Activated CD8-positive, alpha-beta memory T cell treated with anti-CD3 and anti-CD28 coated beads for 4 hours (primary cell): Measurements from ENCODE around the gene XYLT2.

ENCODE experiments used
- DNase-seq, 2 donors: peaks; one replicate each; pipeline ENCODE4 v3.0.0-alpha.2; 2020; ENCODE audit warnings: low read depth in 2 of 2

The XYLT2 gene

DNA sequence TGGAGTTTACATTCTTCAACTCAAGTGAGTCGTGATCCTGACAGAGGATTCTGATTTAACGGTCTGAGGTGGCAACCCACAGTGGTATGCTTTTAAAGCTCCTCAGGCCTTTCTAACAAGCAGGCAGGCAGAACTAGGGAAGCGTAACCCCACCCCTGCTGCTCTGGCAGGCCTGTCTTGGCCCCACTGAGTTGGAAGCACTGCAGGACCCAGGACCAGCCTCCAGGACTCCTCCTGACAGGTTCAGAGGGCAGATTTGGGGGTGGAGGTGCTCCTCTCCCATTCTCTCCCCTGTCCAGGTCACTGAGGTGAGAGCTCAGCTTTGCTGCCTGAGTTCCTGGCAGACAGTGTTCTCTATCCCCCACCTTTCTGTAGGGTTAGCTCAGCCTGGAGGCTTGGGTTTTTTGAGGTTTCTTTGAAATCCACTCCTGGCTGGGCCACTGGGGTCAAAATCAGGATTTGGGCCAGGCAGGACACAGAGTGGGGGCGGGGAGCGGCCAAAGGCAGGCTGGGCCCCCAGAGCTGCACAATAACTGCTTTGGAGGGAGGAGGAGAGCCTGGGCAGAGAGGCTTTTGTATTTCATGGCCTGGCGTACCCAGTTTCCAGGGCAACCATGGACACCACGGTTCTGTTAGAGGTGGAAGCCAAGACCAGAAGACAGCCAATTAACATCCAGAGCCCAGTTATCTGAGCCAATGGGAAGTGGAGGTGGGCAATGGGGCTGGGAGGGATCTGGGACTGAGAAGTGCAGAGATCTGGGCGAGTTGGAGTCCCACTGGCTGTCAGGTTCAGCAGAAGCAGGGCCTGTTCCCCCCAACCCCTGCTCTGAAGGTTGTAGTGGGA is 17.5 kb downstream of the XYLT2 start:
- no peak for DNase-seq

DNA sequence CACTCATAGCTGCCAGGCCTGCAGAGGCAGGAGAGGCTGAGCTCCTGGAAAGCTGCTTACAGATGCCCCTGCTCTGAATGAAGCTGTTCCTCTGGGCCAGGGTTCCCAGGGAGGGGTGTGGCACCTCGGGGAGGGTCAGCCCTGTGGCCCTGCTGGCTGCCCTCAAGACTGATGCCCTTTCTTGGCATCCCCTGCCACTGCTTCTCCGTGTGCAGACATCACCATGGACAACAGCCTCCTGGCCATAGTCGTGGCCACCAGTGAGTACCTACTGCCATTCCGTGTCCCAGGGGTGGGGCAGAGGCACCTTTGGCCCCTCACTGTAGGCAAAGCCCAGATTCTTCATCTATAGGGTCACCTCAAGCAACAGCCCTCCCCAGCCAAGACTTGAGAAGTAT is 18.1 kb downstream of the XYLT2 start:
- no peak for DNase-seq

DNA sequence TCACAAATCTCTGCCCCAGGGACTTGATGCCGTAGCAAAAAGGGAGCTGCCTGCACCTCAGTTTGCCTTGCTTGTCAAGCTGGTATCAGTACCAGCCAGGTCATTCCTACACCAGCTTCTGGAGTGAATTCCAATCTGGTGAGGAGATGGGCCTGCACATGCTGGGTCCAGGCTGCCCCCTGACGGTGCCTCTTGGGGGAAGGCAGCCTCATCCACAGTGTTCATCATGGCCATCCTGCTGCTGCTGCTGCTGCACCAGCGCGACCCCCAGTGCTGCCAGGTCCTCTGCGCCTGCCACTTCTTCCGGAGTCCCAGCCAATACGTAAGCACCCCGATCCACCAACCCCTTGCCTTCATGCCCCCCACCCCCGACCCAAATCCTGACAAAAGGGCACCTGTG is 18.8 kb downstream of the XYLT2 start:
- DNase-seq = no peak

DNA sequence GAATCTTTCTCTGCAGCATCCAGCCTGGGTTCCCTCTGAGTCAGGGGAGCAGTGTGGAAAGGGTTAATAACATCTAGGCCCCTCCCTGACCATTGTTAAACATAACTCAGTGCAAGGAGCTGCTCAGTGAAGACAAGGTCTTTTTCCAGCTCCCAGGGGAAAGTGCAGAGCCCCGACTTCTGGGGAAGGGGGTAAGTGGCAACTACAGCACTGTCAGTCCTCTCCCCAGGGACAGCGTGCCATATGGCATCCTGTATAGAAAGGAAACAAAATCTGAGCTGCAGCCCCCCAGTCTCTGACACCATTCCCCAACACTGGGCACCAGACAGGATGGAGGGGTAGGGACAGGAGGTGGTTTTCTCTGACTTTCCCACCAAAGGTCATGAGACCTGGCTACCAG is 19.2 kb downstream of the XYLT2 start:
- DNase-seq = no peak

DNA sequence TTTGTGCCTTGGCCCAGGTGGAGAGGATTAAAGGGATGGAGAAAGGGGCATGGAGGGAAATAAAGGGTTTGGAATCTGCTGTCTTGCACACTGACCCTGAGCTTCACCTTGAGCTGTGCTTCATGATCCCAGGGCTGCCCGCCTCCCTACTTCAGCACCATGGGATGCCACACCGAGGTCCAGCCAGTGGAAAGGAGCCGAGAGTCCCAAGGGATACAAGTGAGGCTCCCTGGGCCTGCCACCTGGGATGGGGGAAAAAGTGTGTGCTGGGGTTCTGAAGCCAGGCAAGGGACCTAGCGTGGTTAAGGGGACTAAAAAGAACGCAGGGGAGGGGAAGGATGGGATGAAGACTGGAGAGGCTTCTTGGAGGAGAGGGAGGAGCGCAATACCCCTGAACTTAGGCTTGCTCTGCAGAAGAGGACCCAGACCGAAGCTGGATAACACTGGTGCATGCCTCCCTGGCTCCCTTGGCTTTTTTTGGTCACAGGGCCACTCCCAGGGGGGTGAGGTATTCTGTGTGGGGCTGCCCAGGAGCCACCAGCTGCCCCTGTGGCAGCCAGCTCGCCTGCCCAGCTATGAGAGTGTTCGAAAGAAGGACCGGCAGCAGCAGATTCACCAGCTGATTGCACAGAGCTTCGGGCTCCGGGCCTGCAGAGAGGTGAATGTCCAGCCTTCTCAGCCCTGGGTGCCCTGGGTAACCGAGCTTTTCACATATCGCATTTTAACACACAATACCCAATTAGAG is 19.9 kb downstream of the XYLT2 start:
- DNase-seq = no peak

DNA sequence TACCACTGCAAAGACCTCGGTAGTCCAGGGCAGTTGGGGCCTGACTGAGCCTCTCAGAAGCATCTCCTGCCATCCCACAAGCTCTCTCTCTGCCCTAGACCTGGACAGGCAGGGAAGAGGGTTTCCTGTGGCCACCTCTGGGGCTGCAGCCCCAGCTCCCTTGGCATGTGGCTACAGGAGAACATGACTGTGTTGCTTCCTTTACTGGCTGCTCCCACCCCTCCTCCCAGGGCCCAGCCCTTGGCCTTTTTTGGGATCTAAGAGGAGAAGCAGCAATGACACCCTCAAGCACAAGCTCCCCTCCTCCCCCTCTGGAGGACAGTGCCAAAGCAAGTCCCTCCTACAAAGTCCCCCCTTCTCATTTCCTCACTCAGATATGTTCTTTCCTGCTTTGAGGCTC is 21.5 kb downstream of the XYLT2 start:
- no peak for DNase-seq

DNA sequence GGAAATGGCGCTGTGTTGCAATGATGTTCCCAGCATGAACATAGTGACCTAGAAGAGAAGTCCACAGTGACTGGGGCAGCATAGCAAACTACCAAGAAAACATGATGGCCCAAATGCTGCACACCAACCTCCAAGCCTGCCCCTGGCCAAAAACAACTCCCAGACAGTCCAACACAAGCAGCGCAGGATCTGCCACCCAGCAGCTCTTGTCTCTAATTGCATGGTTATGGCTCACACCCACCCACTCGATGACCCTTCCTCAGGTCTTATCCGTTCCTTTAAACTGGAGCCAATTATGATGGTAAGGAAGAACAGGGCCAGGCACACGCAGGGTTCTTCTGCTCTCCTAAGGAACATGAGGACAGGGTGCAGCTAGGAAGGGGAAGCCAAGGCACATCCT is 24.1 kb downstream of the XYLT2 start:
- no peak for DNase-seq

DNA sequence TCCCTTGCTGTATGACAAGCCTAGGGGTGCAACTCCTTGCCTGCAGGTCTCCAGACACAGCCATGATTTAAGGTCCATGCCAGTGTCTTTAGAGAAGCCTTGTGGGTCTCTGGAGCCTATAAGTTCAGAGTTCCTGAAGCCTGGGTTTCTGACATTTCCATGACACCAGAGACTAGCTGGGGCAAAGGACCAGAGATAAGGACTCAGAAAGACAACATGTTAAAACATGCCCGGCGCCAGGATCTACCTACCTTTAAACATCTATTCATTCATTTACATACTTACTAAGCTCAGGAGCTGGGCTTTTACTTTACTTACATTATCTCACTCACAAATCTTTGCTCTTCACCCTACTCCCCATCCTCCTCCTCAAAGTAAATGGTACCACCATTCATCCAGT is 25.6 kb downstream of the XYLT2 start:
- no peak for DNase-seq

DNA sequence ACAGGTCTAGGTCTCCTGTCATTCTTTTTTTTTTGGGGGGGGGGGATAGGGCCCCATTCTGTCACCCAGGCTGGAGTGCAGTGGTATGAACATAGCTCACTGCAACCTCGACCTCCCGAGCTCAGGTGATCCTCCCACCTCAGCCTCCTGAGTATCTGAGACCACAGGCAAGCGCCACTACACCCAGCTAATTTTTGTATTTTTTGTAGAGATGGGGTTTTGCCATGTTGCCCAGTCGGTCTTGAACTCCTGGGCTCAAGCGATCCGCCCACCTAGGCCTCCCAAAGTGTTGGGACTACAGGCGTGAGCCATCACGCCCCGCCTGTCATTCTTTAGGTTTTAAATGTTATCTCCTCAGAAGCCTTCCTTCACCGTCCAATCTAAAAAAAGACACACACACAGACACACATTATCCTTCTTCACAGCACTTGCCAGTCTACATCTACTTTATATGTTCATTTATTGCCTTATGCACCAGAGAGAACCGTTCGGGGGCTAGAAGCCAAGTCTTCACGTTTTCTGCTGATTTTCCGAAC is 26.4 kb downstream of the XYLT2 start:
- no peak for DNase-seq

DNA sequence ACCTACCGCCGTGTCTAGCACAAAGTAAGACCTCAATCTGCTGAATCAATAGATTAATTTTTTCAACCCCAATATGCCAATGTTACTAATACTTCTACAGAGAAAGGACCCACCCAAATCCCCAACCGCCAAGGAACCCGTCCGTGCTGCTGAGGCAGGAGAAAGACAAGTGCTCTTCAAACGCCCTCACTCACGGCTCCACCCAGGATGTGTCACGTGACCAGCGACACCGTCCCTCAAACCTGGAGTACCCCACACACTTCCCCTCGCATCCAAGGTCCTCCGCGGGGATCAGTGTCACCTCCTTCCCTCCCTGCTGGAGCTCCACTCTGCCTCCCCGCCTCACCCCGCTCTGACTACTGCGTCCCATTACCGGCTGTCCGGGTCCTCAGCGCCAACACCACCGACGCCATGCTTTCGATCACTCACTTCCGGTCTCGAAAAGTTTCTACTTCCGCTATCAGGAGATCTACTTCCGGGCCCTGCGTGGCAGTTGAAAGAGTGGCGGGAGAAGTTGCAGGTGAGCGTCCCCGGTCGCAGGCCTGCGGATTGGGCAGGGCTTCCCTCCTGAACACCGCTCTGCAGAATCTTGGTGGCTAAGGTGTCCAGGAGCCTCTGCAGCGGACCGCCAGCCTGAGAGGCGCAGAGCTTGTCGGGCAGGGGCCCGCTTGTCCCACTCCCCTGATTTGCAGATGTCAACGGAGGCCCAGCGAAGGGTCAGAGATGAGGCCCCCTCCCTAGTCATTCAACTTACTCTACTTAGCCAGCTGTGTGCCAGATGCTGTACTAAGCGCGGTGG is 27.0 kb downstream of the XYLT2 start, which contains the start of the genes EME1 and MRPL27:
TSS of gene EME1 (plus strand) at position 472 of the 799 bp plus-strand sequence. CDS start 1,980 bp downstream, outside the sequence.
TSS of gene MRPL27 (minus strand) at position 427 of the 799 bp plus-strand sequence. CDS start at position 413, 14 bp downstream.
- peak; percentile 69 to 73 for DNase-seq

DNA sequence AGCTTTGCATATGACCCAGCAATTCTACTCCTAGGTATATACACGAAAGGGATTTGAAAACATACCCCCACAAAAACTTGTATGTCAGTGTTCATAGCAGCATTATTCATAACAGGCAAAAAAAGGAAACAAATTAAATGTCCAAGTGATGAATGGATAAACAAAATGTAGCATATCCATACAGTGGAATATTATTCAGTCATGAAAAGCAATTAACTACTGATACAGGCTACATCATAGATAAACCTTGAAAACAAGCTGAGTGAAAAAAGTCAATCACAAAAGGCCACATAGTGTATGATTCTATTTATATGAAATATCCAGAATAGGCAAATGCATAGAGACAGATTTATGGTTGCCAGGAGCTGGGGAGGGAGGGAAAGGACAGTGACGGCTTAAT is 27.8 kb downstream of the XYLT2 start:
- DNase-seq = no peak

DNA sequence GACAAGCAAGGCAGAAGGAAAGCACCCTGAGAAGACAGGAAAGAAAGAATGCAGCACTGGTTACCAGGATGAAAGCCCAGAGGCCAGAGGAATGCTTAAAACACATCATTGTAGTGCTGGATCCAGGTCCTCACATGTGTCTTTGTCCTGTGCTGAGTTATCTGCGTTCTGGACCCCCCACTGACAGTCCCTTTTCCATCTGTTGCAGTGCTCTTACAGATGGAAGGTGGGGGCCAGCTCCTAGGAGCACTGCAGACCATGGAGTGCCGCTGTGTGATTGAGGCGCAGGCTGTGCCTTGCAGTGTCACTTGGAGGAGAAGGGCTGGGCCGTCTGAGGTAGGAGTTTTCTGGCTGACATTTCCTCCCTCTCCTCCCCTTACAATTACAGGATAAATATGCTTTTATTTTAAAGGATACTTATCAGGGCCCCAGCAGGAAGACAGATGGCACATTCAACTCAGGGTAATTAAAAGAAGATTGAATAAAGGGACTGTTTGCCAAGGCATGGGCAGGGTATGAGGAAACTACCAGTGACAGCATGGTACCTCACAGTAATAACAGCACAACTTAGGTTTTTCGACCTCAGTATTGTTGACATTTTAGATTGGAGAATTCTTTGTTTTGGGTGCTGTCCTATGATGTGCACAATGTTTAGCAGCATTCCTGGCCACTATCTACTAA is 30.1 kb downstream of the XYLT2 start:
- no peak for DNase-seq

DNA sequence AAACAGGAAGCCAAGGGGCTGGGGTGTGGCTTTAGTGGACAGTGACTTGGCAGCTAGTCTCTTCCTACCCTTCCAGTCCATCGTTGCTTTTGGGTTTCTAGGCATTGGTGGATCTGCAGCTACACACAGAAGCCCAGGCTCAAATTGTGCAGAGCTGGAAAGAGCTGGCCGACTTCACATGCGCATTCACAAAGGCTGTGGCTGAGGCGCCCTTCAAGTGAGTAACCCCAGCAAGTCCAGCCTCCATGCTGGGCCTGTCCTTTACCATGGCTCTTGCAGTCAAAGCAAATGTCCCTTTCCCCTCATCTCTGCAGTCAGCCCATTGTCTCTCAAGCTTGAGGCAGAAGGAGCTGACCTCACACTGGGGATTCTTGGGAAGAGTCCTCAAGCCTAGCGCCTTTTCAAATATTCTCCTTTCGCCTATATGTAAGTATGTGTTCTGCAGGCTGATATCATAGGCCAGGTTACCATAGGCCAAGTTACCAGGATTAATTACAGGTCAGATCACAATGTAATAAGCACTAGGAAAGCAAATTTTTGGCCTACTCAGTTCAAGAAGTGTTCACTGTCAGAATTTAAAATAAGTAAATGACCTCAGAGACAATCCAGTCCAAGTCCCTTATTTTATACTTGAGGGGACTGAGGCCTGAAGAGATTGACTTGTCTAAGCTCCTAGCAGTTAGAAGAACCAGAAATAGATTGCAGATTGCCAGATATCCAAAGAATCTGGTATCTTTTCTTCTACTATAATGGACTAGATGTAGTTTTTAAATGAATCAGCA is 33.6 kb downstream of the XYLT2 start:
- DNase-seq = no peak

DNA sequence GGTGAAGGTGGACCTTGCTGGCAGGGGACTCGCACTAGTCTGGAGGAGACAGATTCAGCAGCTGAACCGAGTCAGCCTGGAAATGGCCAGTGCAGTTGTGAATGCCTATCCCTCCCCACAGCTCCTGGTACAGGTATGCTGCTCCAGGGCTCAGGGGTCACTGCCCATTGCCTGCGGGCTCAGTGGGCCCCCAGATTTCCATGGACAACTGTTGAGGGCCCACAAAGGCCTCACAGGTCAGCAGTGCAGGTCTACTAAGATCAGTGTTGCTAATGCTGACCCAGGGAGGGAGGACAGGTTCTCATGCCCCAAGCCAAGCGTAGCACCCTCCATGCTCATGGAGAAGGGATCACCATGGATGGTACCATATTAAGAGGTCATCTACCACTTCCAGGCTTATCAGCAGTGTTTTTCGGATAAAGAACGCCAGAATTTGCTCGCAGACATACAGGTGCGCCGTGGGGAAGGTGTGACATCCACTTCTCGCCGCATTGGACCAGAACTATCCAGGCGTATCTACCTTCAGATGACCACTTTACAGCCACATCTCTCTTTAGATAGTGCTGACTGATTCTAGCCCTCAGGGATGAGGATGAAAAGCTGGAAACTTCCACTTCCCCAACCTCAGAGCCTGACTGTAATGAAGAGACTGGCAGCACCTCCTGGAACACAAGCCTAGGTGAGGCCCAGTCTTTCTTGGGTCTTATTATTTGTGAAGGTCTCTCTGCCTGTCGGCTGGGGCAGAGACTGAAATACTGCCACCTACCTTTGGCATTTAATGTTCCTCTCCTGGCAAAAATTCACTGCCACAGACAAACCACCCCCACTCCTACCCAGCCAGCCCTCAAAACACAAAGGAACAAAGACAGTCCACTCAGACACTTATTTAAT is 34.7 kb downstream of the XYLT2 start:
- DNase-seq = no peak

DNA sequence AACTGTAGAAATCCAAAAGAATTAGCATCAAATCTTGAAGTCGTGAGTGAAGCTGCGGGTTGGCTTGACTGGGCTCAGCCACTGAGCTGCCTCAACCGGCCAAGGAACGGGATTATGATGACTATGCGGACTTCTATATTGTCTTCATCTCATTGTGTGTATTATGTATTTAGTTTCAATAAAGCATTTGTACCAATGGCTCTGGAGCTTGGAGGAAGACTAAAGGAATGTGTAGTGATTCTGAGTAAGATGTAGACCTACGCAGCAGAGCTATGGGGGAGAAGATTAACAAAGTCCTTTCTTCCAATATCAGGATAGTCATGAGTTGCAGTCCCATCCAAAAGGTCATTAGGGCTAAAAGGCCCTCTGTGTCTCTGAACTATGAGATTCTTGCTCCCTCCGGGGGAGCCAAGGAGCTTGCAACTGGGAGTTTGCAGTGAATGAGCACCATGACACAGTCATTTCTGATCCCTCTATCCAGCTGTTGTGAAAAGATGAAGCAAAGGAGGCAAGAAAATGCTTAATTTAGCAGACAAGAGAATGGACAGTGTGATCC is 35.4 kb downstream of the XYLT2 start:
- no peak for DNase-seq

DNA sequence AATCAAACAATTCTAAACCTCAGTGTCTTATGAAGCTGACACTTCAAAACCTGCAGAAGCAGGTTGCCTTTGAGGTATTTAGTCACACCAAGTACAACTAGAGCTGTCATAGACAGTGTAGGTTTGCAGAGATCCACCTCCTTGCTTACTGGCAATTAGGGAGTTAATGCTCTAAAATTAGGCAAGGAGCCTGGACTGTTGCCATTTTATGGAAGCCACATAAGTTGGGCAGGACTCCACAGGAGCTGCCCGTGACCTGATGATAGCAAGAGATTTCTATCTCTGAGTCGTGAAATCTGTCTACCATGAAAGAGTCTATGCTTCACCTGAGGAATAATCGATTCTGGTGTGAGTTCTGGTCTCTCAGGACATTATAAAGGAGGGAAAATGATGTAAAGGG is 36.0 kb downstream of the XYLT2 start:
- DNase-seq = no peak

DNA sequence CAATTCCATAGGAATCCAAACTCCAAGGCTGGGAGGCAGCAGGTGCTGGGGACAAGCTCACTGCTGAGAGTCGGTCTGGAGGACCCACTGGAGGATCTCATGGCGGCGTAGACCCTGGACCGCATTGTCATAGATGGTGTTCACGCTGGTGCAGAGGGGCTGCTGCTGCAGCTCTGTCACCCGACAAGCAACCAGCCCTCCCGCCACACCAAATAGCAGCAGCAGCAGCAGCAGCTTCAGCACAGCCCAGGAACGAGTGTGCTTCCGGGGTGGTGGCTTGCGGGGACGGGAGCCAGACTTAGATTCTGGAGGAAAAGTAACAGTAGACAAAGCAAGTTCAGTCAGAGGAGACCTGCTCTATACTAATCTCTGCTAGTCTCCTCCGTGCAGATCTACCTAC is 37.0 kb downstream of the XYLT2 start:
- no peak for DNase-seq

DNA sequence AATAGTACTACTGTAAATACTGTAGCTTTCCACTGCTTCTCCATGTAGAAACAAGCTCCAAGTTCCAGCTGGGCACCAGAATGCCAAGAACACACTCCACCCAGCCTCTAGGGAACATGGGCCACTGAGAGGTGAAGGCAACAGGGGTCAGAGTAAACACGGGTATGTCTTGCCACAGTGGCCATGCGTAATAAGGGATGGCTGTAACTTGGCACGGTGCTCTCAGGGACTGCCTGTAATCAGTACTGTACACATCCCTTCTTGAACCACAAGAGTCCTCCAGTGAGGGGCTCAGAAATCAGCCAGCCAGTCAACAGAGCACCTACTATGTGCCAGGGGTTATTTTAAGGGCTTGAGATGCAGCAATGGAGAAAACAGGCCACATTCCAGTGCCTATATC is 40.6 kb downstream of the XYLT2 start:
- DNase-seq = no peak

DNA sequence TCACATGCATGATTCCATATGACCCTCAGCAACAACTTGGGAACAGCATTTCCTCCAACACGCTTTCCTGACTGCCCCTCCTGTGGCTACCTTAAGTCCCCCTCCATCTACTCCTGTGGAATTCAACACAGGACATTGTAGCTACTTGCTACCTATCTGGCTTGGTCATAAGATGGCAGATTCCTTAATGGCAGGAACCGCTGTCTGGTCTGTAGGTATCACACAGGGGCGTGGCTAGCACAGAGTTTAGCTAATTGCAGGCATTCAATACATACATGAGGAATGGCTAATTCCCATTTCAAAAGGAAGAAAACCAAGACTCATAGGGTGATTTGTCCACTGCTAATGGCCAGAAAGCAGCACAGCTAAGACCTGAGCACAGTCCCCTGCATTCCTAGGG is 42.8 kb downstream of the XYLT2 start:
- no peak for DNase-seq
